Spinal cord (tissue), 10 donors: Measurements from ENCODE around the gene KLLN. TPM values are rescaled to one million over a fixed set of nuclear protein-coding genes. Genes with fewer than 3 reads are reported as not detected.
A peak's percentile ranks its signal among the peaks of the same experiment; 100 is the strongest.
"Not testable (repeated sequence)": the region's sequence is repeated elsewhere in the genome, so short reads cannot be mapped to it uniquely, and the experiment has no call there.

Source experiments
- DNase-seq, 6 donors: peaks; one replicate each; pipeline versions ENCODE4 v3.0.0 to v3.0.0-alpha.2; 2013 to 2015; ENCODE audit warnings: low spot score in 6 of 6, low read depth in 4 of 6
- H3K27ac ChIP-seq: one replicate; pipeline ENCODE4 v1.5.1; 2013; ENCODE audit warnings: low read depth, low read length, control low read depth
- H3K27me3 ChIP-seq: one replicate; pipeline ENCODE4 v1.6.1; 2013; ENCODE audit warnings: low read length; ENCODE audit not compliant: control insufficient read depth, insufficient read depth
- H3K36me3 ChIP-seq: one replicate; pipeline ENCODE4 v1.6.1; 2013; ENCODE audit warnings: low read length; ENCODE audit not compliant: control insufficient read depth, insufficient read depth
- H3K4me1 ChIP-seq: one replicate; pipeline ENCODE4 v1.6.1; 2013; ENCODE audit warnings: low read length; ENCODE audit not compliant: control insufficient read depth, insufficient read depth
- H3K4me3 ChIP-seq: one replicate; pipeline ENCODE4 v1.5.1; 2013; ENCODE audit warnings: low read depth, low read length, control low read depth
- H3K9me3 ChIP-seq: one replicate; pipeline ENCODE4 v1.6.1; 2013; ENCODE audit warnings: low read length; ENCODE audit not compliant: control insufficient read depth, insufficient read depth
- WGBS: methylation state at CpG from one replicate; pipeline ENCODE4 v1.1.5; 2013; ENCODE audit warnings: missing lambda C conversion rate; ENCODE audit not compliant: insufficient coverage; 5-methylcytosine and 5-hydroxymethylcytosine counted together
- polyA plus RNA-seq, 2 donors: library from polyadenylated mRNA; unstranded; fragments of 120-200 nt; gene quantifications; one replicate each; pipeline ENCODE4 v1.2.1, GENCODE V29; 2013; ENCODE audit not compliant: insufficient read length in 2 of 2
- total RNA-seq, 2 donors: library from RNA; depleted of rRNA in 1 of 2; stranded (reverse); fragments of 120-200 nt in 1 of 2; fragments of >200 nt in 1 of 2; gene quantifications; one replicate each; pipeline versions ENCODE4 v1.2.3 to v1.2.4, GENCODE V29; 2013 to 2014
- donor health status: healthy.

Gene KLLN
- total and polyA plus RNA-seq, 4 donors = 0.69 to 1.1 (median 0.82) TPM

DNA sequence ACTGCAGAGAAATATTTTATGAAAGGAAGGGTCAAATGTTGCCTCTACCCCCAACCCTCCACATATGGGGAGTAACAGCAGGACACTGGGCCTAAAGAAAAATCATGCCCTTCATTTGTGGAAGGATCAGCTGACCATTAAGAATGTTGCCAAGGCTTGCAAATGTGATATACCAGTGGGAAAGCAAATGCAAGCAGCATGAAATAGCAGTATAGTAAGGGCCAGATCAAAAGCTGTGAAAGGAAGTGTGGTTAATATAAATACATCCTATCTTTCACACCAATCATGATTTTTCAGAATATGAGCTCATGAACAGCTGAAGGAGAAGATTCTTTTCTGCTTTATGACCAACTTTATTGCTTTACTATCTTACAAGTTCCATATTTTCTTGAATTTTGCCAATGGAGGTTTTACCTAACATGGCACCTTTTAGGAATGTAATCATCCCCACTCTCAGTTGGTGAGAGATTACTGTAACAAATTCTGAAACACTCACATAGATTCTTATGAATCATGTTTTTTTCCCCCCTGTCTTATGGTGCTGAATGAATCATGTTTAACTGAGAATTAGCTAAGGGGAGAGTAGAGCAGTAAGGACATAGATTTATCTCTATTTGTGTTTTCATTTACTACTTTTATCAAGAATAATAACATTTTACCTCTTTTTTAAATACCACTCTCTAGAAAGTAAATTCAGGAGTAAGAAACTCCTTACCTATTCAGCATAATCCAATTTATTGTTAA lies 33.2 kb downstream of the KLLN start:
- no peaks in the 10 kb centered on the region for H3K27me3 ChIP-seq
- no peaks in the 10 kb centered on the region for H3K4me1 ChIP-seq
- H3K27ac ChIP-seq = no peak overlapping the region

DNA sequence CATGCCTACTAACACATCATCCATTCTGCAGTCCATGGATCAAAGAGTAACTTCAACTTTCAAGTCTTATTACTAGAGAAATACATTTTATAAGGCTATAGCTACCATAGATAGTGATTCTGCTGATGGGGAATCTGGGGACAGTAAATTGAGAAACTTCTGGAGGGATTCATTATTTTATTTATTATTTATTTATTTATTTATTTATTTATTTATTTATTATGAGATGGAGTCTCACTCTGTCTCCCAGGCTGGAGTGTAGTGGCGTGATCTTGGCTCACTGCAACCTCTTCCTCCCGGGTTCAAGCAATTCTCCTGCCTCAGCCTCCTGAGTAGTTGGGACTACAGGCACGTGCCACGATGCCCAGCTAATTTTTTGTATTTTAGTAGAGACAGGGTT lies 34.3 kb downstream of the KLLN start:
- not testable (repeated sequence) for H3K9me3 ChIP-seq, DNase-seq, H3K36me3 ChIP-seq, H3K27ac ChIP-seq, H3K4me3 ChIP-seq, H3K27me3 ChIP-seq, H3K4me1 ChIP-seq
- 89% methylated on average over 4 of the region's 4 CpGs for WGBS

More for the DNA sequence above, 33.2 kb downstream of the KLLN start:
- H3K9me3 ChIP-seq = no peaks in the 10 kb centered on the region
- no peak overlapping the region for H3K4me3 ChIP-seq
- DNase-seq = no peak
- no peaks in the 10 kb centered on the region for H3K36me3 ChIP-seq

- WGBS = no CpG with 5 or more reads among the region's 2 CpGs
- H3K27me3 ChIP-seq = no peaks in the 10 kb centered on the region
- no peaks in the 10 kb centered on the region for H3K36me3 ChIP-seq
- no peak overlapping the region for H3K4me3 ChIP-seq
- no peak for DNase-seq
- H3K4me1 ChIP-seq = no peaks in the 10 kb centered on the region
- H3K27ac ChIP-seq = no peak overlapping the region
- no peaks in the 10 kb centered on the region for H3K9me3 ChIP-seq
These were observed 35.7 kb downstream of the KLLN start for GRCh38 chr10:87827681-87828080.

DNA sequence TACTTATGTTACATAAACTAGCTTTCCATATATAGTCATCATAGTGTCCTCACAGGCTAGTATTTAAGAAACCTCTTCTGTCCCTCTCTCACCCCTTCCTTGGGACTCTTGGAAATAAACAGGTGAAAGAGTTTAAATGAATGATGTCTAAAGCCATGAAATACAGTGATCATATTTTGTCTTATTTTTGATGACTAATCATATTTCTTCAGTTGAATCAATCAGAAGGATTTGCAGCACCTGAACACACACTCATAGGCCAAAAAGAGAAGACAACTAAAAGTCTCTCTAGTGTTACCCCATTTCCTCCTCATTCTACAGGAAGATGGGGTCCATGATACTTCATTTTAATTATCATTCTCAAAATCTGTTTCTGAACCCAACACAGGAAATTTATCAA lies 36.7 kb downstream of the KLLN start:
- no peak overlapping the region for H3K4me3 ChIP-seq
- H3K9me3 ChIP-seq = no peaks in the 10 kb centered on the region
- DNase-seq = no peak
- no peaks in the 10 kb centered on the region for H3K36me3 ChIP-seq
- no peaks in the 10 kb centered on the region for H3K27me3 ChIP-seq
- no peak overlapping the region for H3K27ac ChIP-seq
- H3K4me1 ChIP-seq = no peaks in the 10 kb centered on the region

- WGBS = no CpG with 5 or more reads among the region's 6 CpGs
- H3K4me3 ChIP-seq = no peak overlapping the region
- H3K27ac ChIP-seq = no peak overlapping the region
- no peaks in the 10 kb centered on the region for H3K36me3 ChIP-seq
- H3K4me1 ChIP-seq = peaks cover 9% of the 10 kb centered on the region
- H3K27me3 ChIP-seq = no peaks in the 10 kb centered on the region
- no peaks in the 10 kb centered on the region for H3K9me3 ChIP-seq
- DNase-seq = no peak
These were observed 44.1 kb downstream of the KLLN start for GRCh38 chr10:87819289-87819585.

DNA sequence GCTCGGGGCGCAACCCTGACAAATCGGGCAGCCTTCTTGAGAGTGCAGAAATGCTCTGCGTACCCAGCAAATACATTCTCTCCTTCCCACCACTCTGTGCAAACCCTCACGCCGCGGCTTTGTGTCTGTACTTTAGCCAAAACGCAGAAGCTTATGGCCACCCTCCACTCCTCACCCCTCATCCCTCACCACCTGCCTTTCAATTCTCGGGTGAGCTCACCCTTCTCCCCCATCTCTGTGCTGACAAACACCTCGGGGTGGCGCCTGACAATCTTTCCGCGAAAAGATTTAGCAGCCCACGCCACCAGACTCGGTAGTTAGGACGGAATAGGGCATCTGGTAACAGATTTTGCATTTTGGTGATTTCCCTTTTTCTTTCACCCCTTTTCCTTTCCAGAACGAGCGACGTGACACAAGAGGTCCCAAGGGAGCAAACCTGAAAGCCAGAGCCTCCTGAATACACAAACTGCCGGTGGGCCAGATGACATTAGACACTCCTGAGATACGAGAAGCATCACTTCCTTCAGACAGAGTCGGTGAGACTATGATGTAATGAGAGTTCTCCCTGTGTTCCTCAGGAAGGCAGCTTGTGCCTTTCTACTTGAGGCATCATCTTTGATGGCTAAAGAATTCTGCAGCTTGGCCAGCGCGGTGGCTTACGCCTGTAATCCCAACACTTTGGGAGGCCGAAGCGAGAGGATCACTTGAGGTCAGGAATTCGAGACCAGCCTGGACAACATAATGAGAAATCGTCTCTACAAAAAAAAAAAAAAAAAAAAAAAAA lies 44.6 kb downstream of the KLLN start:
- Histone ChIP-seq H3K36me3 (no peaks in the 10 kb centered on the region), H3K4me1 (peaks cover 9% of the 10 kb centered on the region), H3K27ac (peak overlapping the region; percentile 82), H3K9me3 (no peaks in the 10 kb centered on the region), H3K4me3 (peak overlapping the region; percentile 93), H3K27me3 (no peaks in the 10 kb centered on the region)
- WGBS = 8% methylated on average over 15 of the region's 29 CpGs
- peak in 4 of 6 donors; percentile 23 to 83 (median 40) for DNase-seq

GRCh38 chr10:87817609-87818504 lies 45.5 kb downstream of the KLLN start, which contains the start of gene ATAD1:
Gene ATAD1 (minus strand): TSS chr10:87818226. CDS start chr10:87814599, 3,627 bp downstream.
- peak within 1 kb of the TSS; percentile 93 for H3K4me3 ChIP-seq
- H3K27ac ChIP-seq = peak within 1 kb of the TSS; percentile 82
- no peaks in the 10 kb centered on the region for H3K36me3 ChIP-seq
- H3K4me1 ChIP-seq = peaks cover 9% of the 10 kb centered on the region
- WGBS = 0% methylated on average over 54 of the region's 60 CpGs
- H3K9me3 ChIP-seq = no peaks in the 10 kb centered on the region
- H3K27me3 ChIP-seq = no peaks in the 10 kb centered on the region
- peak; percentile 70 to 96 (median 84) for DNase-seq

DNA sequence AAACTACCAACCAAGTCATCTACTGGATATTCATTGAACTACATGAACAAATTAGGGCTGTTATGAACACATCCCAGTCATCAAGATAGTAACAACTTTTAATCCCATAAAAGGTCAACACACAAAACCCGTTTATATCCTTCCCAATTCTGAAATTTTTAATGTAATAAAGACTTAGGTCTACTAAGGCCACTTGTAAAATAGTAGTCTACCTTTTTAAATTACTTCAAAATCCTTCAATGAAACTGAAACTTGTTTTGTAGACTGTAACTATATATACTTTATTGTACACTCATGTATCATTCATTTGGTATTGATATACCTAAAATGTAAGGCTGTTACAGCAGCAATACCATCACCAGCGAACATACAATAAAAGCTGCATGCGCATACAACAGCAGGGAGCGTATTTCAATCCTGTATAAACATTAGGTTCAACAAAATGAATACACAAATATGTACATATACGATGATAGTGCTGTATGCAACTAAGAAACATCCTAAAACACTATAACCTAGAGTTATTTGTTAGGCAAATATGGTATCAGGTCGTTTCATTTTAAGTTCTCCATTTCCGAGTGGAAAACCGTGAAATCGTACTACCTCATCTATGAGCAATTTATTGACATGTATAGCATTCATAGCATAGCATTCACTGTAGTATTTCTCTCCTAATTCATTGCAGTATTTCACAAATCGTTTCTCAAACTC lies 46.3 kb downstream of the KLLN start:
- peak in 2 of 6 donors; percentile 1 to 23 for DNase-seq
- H3K4me1 ChIP-seq = peaks cover 9% of the 10 kb centered on the region
- H3K4me3 ChIP-seq = peak overlapping the region; percentile 93
- 8% methylated on average over 4 of the region's 10 CpGs for WGBS
- H3K27ac ChIP-seq = peak overlapping the region; percentile 82
- H3K36me3 ChIP-seq = no peaks in the 10 kb centered on the region
- H3K9me3 ChIP-seq = no peaks in the 10 kb centered on the region
- no peaks in the 10 kb centered on the region for H3K27me3 ChIP-seq
